GM21423 (cell line): ENCODE measurements around the gene SORT1.
"Not testable (repeated sequence)": the region's sequence is repeated elsewhere in the genome, so short reads cannot be mapped to it uniquely, and the experiment has no call there.

Source experiments
- ATAC-seq: cut with Tn5 transposase; IDR thresholded peaks from one replicate; pipeline ENCODE4 v1.9.1; 2021; ENCODE audit warnings: mild to moderate bottlenecking, moderate library complexity; ENCODE audit not compliant: unreplicated experiment

SORT1 gene

DNA sequence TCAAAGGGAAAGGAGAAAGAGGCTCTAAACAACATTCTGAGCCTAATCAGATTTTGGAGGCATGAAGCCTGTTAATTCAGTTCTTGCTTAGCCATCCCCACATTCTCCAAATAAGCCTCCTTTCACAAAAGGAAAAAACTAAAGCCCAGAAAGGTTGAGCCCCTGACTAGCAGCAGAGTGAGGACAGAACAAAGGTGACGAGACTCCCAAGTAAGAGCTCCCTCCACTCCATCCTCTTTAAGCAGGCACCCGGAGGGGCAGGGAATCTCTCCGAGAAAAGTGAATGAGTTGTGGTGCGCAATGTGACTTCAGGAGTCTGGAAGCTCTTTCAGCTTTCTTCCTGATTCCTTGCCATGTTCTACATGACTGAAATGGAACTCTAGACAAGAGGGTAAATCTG lies 47.5 kb downstream of the SORT1 start:
- ATAC-seq: no peak

DNA sequence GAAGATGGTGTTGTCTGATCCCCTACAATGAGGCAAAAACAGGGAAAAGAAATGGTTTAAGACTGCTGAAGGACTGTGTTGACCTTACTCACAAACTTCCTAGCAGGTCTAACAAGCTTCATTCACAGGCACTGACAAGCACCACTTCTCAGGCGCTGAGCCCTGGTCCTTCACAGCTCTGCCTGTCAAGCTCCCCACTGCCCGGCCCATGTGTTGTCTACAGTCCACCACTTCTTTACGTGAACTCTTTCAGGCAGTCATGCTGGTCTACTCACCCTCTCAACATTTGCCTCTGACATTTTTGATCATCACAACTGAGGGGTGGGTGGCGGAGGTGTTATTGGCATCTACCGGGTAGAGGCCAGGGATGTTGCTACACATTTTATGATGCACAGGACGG lies 50.2 kb downstream of the SORT1 start:
- no peak for ATAC-seq

DNA sequence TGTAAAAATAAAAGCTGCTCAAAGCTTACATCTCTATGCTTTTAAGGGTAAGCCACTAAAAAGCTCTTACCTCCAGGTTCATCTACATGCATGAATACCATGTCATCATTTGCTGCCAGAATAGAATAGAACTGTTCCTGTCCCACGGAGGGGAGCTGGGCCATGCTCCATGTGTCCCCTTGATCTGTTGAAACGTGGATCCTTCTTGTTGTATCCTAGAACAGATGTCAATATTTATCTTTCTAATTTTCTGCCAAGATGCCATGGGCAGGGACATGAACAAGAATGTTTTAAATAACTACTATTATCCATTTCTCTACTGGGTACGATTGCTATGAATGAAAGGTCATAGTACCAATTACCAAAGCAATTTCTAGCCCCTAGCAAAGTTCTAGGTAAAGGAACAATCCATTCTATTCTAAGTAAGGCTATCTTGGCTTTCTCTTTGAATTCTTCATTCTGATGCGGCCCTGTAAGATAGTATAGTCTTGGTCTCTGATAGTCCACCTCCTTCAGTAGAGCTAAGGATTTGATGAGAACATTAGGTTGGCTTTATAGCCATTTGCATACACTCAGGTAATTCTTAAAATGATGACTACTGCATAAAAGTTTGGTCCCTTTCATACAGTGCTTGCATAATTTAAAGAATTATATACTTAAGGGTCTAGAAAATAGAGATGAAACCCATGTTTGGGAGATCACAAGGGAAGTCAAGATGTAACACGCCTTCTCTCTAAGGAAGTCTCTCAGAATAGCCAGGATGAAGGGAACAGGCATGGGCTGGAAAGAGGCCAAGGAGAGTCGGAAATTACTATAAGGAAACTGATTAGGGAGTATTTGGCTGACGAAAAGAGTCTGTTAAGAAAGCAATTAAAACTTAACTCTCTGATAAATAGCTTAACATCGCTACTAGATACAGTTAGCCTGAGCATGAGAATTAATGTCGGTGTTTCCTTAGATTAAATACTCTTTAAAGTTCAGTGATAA lies 55.5 kb downstream of the SORT1 start:
- no peak for ATAC-seq

DNA sequence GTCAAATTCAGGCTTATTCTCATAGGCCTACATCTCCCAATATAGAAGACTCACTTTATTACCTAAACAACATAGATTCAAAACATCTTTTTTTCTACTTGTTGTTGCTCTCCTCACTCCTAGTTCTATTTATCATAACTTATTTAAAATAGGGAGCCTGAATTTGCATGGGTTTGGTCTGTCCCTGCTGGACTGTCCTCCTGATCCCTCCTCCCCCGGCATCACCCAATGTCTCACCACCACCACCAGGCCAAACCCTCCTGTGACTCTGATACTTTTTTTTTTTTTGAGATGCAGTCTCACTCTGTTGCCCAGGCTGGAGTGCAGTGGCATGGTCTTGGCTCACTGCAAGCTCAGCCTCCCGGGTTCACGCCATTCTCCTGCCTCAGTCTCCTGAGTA lies 59.1 kb downstream of the SORT1 start:
- ATAC-seq: no peak

DNA sequence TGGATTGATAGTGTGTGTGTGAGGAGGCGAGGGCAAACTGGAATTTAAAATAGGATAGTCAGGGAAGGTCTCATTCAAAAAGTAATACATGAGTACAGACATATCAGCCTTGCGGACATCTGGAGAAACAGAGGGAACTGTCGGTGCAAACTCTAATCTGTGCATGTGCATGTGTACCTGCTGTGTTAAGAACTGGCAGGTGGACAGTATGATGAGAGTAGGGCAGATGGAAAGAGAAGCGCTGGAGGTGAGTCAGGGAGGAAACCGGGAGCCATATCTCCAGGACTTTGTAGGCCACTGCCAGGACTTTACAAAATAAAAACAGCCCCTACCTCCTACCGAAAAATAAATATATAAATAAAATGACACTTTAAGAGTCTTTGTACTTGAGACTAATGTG lies 59.6 kb downstream of the SORT1 start:
- ATAC-seq: no peak

DNA sequence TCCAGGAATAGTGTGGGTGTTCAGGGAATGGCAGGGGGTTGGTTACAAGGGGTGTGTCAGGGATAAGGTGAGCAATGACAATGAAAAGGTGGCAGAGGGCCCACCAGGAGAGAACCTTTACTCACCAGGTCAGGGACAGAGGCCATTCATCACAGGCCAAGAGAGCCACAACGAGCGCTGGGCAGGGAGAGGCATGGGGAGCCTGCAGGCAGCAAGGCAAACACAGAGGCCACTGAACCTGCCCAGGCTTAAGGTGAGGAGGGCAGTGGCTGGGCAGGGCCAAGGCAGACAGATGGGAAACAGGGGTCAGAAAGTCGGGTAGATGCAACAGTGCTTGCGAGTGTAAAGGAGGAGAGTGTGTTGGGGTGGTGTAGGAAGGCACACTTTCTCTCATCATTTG lies 62.6 kb downstream of the SORT1 start:
- no peak for ATAC-seq

DNA sequence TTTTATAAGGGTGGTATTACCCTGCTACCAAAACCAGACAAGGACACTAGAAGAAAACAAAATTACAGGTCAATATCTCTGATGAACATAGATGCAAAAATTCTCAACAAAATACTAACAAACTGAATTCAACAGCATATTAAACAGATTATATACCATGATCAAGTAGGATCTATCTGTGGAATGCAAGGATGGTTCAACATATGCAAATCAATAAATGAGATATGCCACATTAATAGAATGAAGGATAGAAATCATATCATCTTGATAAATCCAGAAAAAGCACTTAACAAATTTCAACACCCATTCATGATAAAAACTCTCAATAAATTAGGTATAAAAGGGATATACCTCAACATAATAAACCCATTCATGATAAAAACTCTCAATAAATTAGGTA lies 66.6 kb downstream of the SORT1 start:
- no peak for ATAC-seq

DNA sequence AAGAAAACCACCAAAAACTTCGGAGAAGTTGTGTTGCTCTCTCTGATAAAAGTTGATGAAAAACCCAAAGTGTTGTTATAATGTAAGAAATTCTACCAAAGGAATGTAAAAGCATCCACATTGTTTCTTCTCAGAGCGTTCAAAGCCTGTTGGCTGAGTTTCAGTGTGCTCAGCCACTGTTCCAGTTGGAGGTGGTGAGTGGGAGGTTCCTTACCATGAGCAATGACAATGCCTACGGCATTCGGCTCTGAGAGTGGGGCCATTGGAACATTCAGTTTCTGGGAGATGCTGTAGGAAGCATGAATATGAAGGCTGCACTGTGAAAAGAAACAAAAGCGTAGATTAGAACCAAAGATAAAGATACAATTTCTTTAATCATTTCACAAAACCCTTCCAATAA lies 70.4 kb downstream of the SORT1 start:
- no peak for ATAC-seq

DNA sequence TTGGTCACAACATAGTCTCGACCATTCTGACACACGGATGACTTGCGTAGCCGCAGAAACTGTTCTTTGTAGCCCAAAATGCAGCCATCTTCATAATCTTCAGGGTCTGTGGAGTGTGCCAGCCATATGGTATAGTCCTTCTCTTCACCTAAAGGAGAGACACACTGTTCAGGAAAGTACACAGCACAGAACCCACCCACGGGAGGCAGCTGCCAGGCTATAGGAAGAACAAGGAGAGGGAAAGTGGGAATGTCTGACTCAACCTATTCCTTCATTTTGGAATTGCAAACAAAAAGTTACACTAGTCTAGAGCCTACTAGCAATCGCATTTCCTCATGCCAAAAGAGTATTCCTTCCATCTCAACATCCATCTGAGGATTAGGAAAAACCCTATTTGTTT lies 74.7 kb downstream of the SORT1 start:
- ATAC-seq: no peak

DNA sequence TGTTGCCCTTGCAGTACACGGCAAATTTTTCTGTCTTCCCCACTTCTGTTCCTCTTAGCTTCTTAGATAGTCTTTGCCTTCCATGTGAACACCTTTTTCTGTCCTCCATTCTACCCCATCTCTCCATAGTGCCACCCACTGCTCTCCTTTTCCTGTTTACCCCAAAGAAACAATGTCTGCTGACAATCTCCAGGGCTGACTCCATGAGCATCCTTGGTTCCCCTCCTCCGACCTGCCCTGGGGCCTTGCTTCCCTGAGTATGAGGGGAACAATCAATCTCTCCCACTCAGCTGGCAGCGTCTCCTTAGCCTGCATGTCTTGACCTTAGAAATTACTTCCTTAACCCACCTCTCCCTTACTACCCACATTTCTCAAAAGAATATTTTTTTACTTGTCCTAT lies 78.6 kb downstream of the SORT1 start:
- no peak for ATAC-seq

DNA sequence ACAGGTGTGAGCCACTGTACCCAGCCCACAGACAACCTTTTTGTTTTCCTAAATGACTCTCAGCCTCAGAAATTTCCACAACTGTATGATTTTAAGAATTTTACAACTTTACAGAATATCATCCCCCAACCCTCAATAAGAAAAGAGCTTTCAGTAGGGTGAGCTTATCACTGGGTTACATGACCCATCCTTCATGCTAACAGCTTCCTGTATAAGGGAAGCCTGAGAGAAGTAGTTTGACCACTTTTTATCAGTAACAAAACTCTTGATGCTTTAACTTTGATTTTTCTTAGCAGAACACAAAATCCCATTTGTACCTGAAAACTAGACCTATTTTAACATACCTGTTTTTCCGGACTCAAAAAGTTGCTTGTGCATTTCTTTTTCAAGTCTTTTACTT lies 81.2 kb downstream of the SORT1 start:
- no peak for ATAC-seq

DNA sequence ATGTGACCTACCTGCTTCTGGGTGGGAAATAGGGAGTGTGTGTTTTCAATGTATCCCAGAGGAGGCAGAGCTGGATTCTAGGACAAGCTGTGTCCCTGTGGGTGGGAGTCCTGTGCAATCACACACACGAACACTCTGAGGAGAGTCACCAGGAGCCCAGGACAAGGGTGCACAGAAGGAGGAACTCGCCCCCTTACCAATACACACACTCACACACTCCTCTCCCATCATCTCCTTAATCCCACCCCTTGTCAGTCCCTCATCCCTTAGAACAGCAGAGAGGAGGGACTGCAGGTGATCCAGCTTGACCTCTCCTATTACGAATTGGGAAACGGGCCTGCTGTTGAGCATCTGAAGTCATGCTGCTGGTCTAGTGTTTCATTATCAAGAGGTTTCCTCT lies 82.4 kb downstream of the SORT1 start:
- ATAC-seq: no peak

DNA sequence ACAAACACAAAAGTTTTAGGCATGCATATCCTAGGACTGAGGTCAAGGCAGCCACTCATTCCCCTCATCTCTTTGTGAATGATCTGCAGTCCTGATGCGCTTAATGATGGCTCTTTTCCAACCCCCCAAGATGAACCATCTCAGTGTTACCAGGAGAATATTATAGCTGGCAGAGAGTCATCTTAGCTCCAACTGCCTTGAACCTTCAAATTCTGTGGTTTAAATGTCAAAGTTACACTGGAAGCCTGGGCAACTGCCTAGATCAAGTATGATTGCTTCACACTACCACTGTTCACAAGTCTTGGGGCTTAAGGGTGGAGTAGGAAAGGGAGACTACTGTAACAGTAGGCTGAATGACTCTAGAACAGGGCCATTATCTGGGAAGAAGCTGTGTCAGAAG lies 82.9 kb downstream of the SORT1 start:
- ATAC-seq: no peak

DNA sequence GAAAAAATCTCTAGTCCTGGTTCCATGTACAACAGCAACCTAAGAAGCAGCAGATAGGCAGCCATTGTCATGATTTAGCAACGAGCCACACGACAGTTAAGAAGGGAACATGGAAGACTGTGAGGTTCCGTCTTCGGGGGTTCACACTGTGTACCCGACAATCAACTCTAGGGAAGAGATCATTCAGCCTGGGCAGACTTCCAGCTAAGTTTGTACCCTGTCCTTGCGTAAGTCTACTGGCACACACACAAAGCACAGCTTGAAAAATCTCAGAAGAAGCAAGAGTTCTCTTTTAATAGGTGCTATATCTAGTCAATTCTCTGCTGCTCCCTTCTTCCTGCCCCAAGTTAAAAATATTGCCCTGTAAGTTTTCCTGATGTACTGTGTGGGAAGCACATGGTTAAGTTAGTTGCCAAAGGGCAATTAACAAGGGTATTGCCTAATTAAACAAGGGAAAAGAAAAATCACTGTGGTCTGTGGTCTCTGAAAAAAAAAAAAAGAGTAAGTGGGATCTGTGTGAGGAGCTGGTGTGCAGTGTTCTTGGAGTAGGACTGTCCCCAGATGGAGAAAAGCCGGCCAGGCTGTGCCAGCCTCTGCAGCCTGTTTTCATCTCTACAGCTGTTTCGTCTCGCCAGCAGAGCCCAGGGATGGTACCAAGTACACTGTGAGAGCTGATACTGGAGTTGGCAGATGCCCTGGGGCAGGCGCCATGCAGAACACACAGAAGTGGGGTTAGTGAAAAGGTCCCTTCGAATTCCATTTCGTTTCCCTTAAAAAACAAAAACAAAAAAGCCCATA lies 84.5 kb downstream of the SORT1 start:
- no peak for ATAC-seq

DNA sequence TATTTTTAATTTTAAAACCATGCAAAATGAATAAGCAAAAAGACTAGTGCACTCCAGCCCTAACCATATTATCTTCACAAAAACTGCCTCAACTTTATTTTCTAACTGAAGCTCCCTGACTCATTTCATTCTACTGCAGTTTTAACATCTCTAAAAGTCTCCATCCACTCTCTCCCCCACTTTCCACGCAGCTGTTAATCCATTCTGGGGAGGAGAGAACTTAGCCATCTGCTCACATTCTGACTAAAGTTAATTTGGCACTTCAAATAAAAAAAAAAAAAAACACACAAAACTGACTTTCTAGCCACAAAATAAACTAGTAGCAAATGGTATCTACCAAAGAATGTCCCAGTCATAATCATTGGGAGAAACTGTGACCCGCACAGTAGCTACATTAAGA lies 85.5 kb downstream of the SORT1 start:
- no peak for ATAC-seq

DNA sequence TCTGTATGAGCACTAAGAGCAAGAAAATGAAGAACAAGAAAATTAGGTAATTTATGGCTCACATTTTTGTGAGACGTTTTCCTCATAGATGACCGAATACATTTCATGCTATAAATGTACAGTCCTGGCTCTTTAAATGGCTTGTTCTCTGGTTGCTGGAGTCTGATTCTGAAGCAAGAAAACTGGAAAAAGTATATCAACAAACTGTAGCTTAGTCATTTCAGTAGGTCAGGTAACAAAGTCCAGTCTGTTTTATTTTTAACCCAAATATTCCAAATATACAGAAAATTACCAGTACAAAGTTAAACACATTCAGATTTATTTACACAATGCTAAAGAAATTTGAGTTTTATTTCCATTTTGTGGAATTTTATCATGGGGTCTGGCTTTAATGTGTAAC lies 88.4 kb downstream of the SORT1 start:
- ATAC-seq: no peak

DNA sequence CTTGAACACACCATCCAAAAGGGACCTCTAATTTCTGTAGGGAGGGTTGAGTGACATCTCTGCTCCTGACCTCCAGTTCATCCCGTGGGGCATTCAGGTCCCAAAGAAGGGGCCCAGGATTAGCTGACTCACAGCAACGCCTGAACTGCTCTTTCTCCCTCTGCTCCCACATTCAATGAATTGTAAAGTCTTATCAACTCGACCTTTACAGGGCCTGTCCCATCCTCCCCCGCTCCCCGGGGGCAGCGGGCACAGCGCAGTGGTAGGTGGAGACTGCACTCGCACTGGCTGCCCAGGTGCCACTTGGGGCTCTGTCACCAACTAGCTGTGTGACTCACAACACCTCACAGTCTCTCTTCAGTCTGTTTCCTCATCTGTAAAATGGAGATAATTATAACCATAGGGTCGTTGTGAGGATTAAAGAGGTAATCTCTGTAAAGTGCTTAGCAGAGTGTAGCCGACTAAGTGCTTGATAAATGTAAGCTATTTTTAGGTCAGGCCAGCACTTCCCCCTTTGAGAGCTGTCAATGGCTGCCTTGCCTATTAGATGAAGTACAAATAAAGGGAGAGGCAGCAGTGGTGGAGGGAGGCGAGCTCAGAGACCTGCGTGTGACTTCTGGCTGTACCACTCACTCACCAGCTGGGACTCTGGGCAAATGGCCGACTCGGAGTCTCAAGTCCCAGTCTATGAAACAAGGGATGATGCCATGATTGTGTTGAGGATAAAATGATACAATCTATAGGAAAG lies 90.3 kb downstream of the SORT1 start:
- ATAC-seq: no peak

DNA sequence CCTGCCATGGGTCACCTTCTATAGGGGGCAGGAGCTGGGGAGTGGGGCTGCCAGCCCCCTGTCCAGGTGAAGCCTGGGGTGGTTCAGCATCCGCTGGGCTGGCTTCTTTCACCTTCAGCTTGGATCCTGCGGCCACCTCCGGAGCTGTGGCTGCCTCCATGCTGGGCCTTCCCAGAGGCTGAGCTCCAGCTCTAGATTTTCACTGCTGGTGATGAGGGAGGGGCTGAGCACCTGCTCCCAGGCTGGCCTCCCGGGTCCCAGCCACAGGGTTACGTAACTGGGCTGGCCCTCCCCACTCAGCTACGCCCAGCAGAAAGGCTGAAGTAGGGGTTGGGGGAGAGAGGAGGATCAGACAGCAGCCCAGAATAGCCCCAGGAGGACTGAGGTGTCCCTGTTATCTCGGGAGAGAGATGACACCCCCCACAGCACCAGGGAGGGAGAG lies 90.9 kb downstream of the SORT1 start, which contains the start of gene MYBPHL:
TSS of gene MYBPHL (minus strand) at position 180 of the 442 bp plus-strand sequence. CDS start at position 160, 20 bp downstream.
- no peak for ATAC-seq

DNA sequence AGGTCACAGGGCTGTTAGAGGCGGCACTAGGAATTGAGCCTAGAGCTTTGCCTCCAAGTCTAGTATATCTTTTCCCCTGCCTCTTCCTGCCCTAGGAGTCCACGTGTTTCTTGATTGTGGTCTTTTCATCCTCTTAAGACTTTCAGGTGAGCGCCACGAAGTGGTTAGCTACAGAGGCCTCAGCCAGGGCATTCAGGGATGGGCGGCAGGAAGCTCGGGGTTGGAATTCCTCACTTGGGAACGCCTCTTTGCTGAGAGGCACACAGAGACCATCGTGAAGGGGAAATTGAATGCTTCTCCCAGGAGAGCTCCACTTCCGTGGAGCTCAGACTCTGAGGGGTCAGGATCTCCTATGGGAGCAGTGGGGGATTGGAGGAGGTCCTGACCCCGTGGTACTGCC lies 91.7 kb downstream of the SORT1 start:
- ATAC-seq: not testable (repeated sequence)

DNA sequence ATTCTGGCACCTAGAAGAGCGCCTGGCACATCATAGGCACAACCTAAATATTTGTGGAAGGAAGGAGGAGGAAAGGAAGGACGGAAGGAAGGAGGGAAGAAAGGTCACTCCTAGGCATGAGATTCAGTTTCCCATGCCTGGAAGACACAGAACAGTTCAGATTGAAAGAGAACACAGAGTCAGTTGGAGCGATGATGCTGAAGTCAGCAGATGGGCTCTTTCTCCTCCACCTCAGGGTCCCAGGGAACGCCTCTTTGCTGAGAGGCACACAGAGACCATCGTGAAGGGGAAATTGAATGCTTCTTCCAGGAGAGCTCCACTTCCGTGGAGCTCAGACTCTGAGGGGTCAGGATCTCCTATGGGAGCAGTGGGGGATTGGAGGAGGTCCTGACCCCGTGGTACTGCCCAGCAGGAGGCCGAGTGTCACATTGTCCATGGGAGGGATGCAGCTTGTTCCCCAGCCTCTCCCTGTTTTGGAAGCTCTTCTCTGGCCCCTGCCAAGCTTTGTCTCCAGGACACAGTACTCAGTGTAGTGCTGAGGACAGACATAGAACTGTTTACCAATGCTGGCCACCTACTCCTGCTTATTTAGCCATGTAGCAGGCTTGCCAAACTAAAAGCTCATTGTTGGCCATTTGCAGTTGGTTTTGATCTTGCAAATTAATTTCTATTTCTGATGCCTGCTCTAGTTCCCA lies 93.3 kb downstream of the SORT1 start:
- no peak for ATAC-seq

DNA sequence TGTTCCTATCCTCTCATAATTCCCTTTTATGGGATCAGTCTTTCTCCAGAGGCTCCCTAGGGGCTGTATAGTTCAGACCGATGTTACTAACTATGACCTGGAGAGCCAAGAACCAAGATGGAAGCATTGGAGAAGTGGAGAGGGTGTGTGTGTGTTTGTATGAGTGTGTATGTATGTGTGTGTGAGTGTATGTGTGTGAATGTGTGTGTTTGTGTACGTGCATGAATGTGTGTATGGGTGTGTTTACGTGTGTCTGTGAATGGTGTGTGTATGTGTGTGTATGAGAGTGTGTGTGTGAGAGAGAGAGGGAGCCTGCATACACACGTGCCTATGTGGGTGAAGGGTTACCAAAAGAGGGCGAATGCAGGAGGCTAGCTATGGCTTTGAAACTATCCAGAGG lies 95.8 kb downstream of the SORT1 start:
- ATAC-seq: no peak
